K562 (cell line): ENCODE measurements around the gene PRKACG. TPM values are rescaled to one million over a fixed set of nuclear protein-coding genes. Genes with fewer than 3 reads are reported as not detected.
"Not testable (repeated sequence)": the region's sequence is repeated elsewhere in the genome, so short reads cannot be mapped to it uniquely, and the experiment has no call there.

Experiments used
- ATAC-seq: fragments of 200-7000 bp; cut with Tn5 transposase; 3 replicates; pipeline ENCODE4 v1.9.1; 2020; ENCODE audit warnings: moderate library complexity
- BruUV-seq: library from RNA; stranded (reverse); fragments of 400-500 nt; replicated peaks from 2 replicates; lab custom pipeline; 2021; lab: Mats Ljungman, UMichigan
- CTCF ChIA-PET: fragments of 300-600 bp; formaldehyde crosslinking; extraction: SDS; loops from one replicate; lab custom pipeline; 2021; ENCODE audit warnings: low intra/inter-chr PET ratio; lab: Yijun Ruan, JAX
- POLR2A ChIA-PET: fragments of 300-600, 350-650 bp; sonication (Branson Sonifier 250); formaldehyde crosslinking; extraction: SDS; loops from one replicate; lab custom pipeline; 2021; ENCODE audit warnings: antibody characterized with exemption, inconsistent platforms; lab: Yijun Ruan, JAX
- DNase-seq, 4 experiments: peaks; one replicate each; pipeline versions ENCODE4 v3.0.0 to v3.0.0-alpha.2; 2011 to 2018; ENCODE audit warnings: low spot score in 3 of 4, mixed read lengths in 3 of 4; ENCODE audit errors: extremely low read depth in 1 of 4
- FAIRE-seq: peaks from 2 replicates; lab custom pipeline; 2011; peaks lifted over from hg19 to GRCh38; lab: Jason Lieb, UNC
- H2AFZ ChIP-seq: 2 replicates; pipeline ENCODE4 v1.6.0; 2011; ENCODE audit warnings: low read depth, low read length, control low read depth, inconsistent platforms
- H3K27ac ChIP-seq: fragments of 200-600 bp; 3 replicates; pipeline ENCODE4 v1.8.0; 2011; ENCODE audit warnings: low read depth, mild to moderate bottlenecking, control low read depth, inconsistent platforms, low read length, moderate library complexity, mixed read lengths; ENCODE audit errors: extremely low read depth
- H3K27me3 ChIP-seq, 2 experiments: fragments of 300-600 bp in 1 of 2; 2 replicates in 1 of 2; 3 replicates in 1 of 2; pipeline versions ENCODE4 v1.6.0 to v1.8.0; 2011; ENCODE audit warnings: inconsistent platforms in 2 of 2, low read length in 2 of 2, mild to moderate bottlenecking in 1 of 2, mixed read lengths in 1 of 2, moderate library complexity in 1 of 2; ENCODE audit not compliant: control insufficient read depth in 2 of 2, insufficient read depth in 2 of 2
- H3K36me3 ChIP-seq: fragments of 300-600 bp; 3 replicates; pipeline ENCODE4 v1.8.0; 2011; ENCODE audit warnings: mild to moderate bottlenecking, low read length, inconsistent platforms; ENCODE audit not compliant: control insufficient read depth, insufficient read depth
- H3K4me1 ChIP-seq, 2 experiments: fragments of 200-600 bp in 1 of 2; replicated peaks in 1 of 2; 2 replicates in 1 of 2; 3 replicates in 1 of 2; pipeline versions ENCODE4 v1.5.1 to v1.8.0; 2011; ENCODE audit warnings: inconsistent platforms in 2 of 2, low read length in 2 of 2, mild to moderate bottlenecking in 1 of 2, mixed read lengths in 1 of 2, moderate library complexity in 1 of 2; ENCODE audit not compliant: control insufficient read depth in 2 of 2, insufficient read depth in 2 of 2
- H3K4me2 ChIP-seq: 2 replicates; pipeline ENCODE4 v1.6.1; 2011; ENCODE audit warnings: low read length, control low read depth, inconsistent platforms, mixed read lengths; ENCODE audit not compliant: insufficient read depth
- H3K4me3 ChIP-seq: fragments of 200-600 bp; sonication (generic), shearing (Covaris generic); 2 replicates; pipeline ENCODE4 v1.5.1; 2016; ENCODE audit warnings: control low read depth, inconsistent platforms
- H3K79me2 ChIP-seq: fragments of 200-600 bp; 3 replicates; pipeline ENCODE4 v1.8.0; 2011; ENCODE audit warnings: low read length, inconsistent platforms; ENCODE audit not compliant: control insufficient read depth, insufficient read depth
- H3K9ac ChIP-seq, 2 experiments: 2 replicates each; pipeline versions ENCODE4 v1.6.0 to v1.6.1; 2011; ENCODE audit warnings: low read depth in 2 of 2, low read length in 2 of 2, control low read depth in 1 of 2, inconsistent platforms in 1 of 2, mild to moderate bottlenecking in 1 of 2, mixed read lengths in 1 of 2; ENCODE audit not compliant: insufficient read depth in 1 of 2
- H3K9me1 ChIP-seq: one replicate; pipeline ENCODE4 v1.6.0; 2011; ENCODE audit warnings: inconsistent platforms, mild to moderate bottlenecking, low read length, moderate library complexity; ENCODE audit not compliant: control insufficient read depth, insufficient read depth
- H3K9me3 ChIP-seq: replicated peaks from 2 replicates; pipeline ENCODE4 v1.5.1; 2011; ENCODE audit warnings: low read depth, low read length, inconsistent platforms; ENCODE audit not compliant: control insufficient read depth, insufficient read depth
- H4K20me1 ChIP-seq: replicated peaks from 2 replicates; pipeline ENCODE4 v1.6.1; 2011; ENCODE audit warnings: low read length, inconsistent platforms, mixed read lengths; ENCODE audit not compliant: control insufficient read depth, insufficient read depth
- CGGBP1 ChIP-seq: fragments of 250-450 bp; sonication (Bioruptor Pico); IDR thresholded peaks from 2 replicates; pipeline ENCODE4 v1.9.0; 2021; ENCODE audit warnings: mild to moderate bottlenecking
- CSDE1 ChIP-seq, 2 experiments: fragments of 450-650 bp; IDR thresholded peaks; 2 replicates each; pipeline ENCODE4 v1.6.1; 2016; ENCODE audit warnings: mild to moderate bottlenecking in 1 of 2
- E2F6 ChIP-seq, 2 experiments: IDR thresholded peaks; 2 replicates each; pipeline ENCODE4 v1.6.1; 2011; ENCODE audit warnings: borderline replicate concordance in 1 of 2, control low read depth in 1 of 2, low read depth in 1 of 2, low read length in 1 of 2, mild to moderate bottlenecking in 1 of 2, mixed read lengths in 1 of 2, moderate library complexity in 1 of 2; ENCODE audit not compliant: insufficient read depth in 1 of 2, insufficient read length in 1 of 2, poor library complexity in 1 of 2, severe bottlenecking in 1 of 2; ENCODE audit errors: extremely low read depth in 1 of 2
- ETV1 ChIP-seq: fragments of 450-650 bp; conservative IDR thresholded peaks from 2 replicates; pipeline ENCODE4 v1.6.1; 2016; ENCODE audit warnings: missing genetic modification characterization, control low read depth, low read depth, missing compliant biosample characterization
- SAFB ChIP-seq: fragments of 200-400 bp; formaldehyde crosslinking; IDR thresholded peaks from 2 replicates; pipeline ENCODE4 v1.6.1; 2017; ENCODE audit warnings: low read depth, low read length, borderline replicate concordance
- SMARCE1 ChIP-seq: fragments of 450-650 bp; IDR thresholded peaks from 2 replicates; pipeline ENCODE4 v1.7.1; 2016; ENCODE audit warnings: mild to moderate bottlenecking
- TAL1 ChIP-seq: fragments of 450-650 bp; IDR thresholded peaks from 2 replicates; pipeline ENCODE4 v1.6.1; 2016; ENCODE audit warnings: mild to moderate bottlenecking
- ZFX ChIP-seq: sonication (generic); formaldehyde crosslinking; IDR thresholded peaks from 2 replicates; pipeline ENCODE4 v1.8.0; 2022; ENCODE audit warnings: mild to moderate bottlenecking, missing genetic modification reagents, moderate library complexity
- ZNF224 ChIP-seq: sonication (generic); formaldehyde crosslinking; IDR thresholded peaks from 2 replicates; pipeline ENCODE4 v1.8.0; 2022; ENCODE audit warnings: mild to moderate bottlenecking, missing genetic modification reagents
- WGBS: fragments of 100-300 bp; shearing (Covaris generic); methylation state at CpG from one replicate; pipeline ENCODE4 v1.1.6; 2016; ENCODE audit warnings: low coverage, mixed read lengths; ENCODE audit not compliant: insufficient coverage; ENCODE audit errors: missing lambda C conversion rate; 5-methylcytosine and 5-hydroxymethylcytosine counted together
- in situ Hi-C: fragments of 300-500 bp; cut with MboI; formaldehyde crosslinking; loops from 4 replicates; pipeline ENCODE4 v1.15.0; 2018; ENCODE audit warnings: inconsistent platforms, mixed read lengths
- intact Hi-C: fragments of 100-400 bp; cut with micrococcal nuclease; formaldehyde crosslinking; loops from 2 replicates; pipeline ENCODE4 v1.14.2; 2022
- polyA plus RNA-seq, 8 experiments: library from polyadenylated mRNA; depleted of rRNA in 4 of 8; stranded (reverse) in 5 of 8; unstranded in 3 of 8; fragments of >200 nt; fragmentation: Nextera tagmentation in 2 of 8; fragmentation: Illumina TruSeq in 1 of 8; extraction: Ambion mirVana in 2 of 8; extraction: Trizol in 1 of 8; gene quantifications; 2 replicates each; pipeline versions ENCODE4 v1.2.1 to v1.2.3, GENCODE V29; 2011 to 2014; ENCODE audit warnings: inconsistent platforms in 1 of 8, missing spikeins in 1 of 8
- total RNA-seq, 7 experiments: library from RNA; depleted of rRNA in 6 of 7; stranded (reverse); fragments of >200 nt in 6 of 7; fragmentation: Illumina TruSeq in 2 of 7; extraction: Trizol in 2 of 7; gene quantifications; 2 replicates each; pipeline versions ENCODE4 v1.2.1 to v1.2.3, GENCODE V29; 2011 to 2021; ENCODE audit warnings: low replicate concordance in 1 of 7

Gene PRKACG
- total and polyA plus RNA-seq, 9 of the 15 experiments (the other 6 are each of a cell fraction or from before 2014, with no cell fraction given) = not detected

GRCh38 chr9:68991457-68991856 is 22.5 kb downstream of the PRKACG start:
- FAIRE-seq (no peak), ATAC-seq (no peak)
- no peak overlapping the region for H3K9ac ChIP-seq
- intact Hi-C loops = no loop called here
- H4K20me1 ChIP-seq = no peaks in the 10 kb centered on the region
- no peaks in the 10 kb centered on the region for H3K36me3 ChIP-seq
- H3K4me1 ChIP-seq = no peaks in the 10 kb centered on the region; a peak in 1 of 5 replicates
- no peaks in the 10 kb centered on the region for H3K9me3 ChIP-seq
- H3K4me2 ChIP-seq = no peak overlapping the region
- TF ChIP-seq ZFX (no peak), SMARCE1 (no peak), ETV1 (no peak), E2F6 (IDR thresholded peaks at IDR 0.05; ENCODE audit: borderline replicate concordance in 1 of 2, extremely low read depth in 1 of 2, insufficient read depth in 1 of 2, insufficient read length in 1 of 2, low read depth in 1 of 2, low read length in 1 of 2, poor library complexity in 1 of 2, severe bottlenecking in 1 of 2) (no peak), ZNF224 (no peak), TAL1 (no peak), CGGBP1 (CRISPR knock-in tag) (no peak), CSDE1 (IDR thresholded peaks at IDR 0.05) (no peak), SAFB (no peak)
- TF ChIP-seq, all 486 proteins: peak for 0
- in situ Hi-C loops = no loop called here
- WGBS = 81% methylated on average over 7 of the region's 9 CpGs
- Histone ChIP-seq H3K79me2 (no peaks in the 10 kb centered on the region), H3K9me1 (no peaks in the 10 kb centered on the region), H3K4me3 (no peak overlapping the region), H3K27ac (no peak overlapping the region), H3K27me3 (no peaks in the 10 kb centered on the region), H2AFZ (no peak overlapping the region)
- BruUV-seq = no TSS peak
- ChIA-PET CTCF (no interaction called here), POLR2A (no interaction called here)
- no peak for DNase-seq

- CTCF ChIA-PET, DNase-seq, in situ Hi-C loops, FAIRE-seq, ATAC-seq, H3K9me3 ChIP-seq, H4K20me1 ChIP-seq, H3K36me3 ChIP-seq, H3K9me1 ChIP-seq, H3K79me2 ChIP-seq, H3K27me3 ChIP-seq, BruUV-seq, H3K27ac ChIP-seq, H3K4me3 ChIP-seq, H3K9ac ChIP-seq, H3K4me2 ChIP-seq, intact Hi-C loops, H2AFZ ChIP-seq: not testable (repeated sequence)
- POLR2A ChIA-PET = interaction anchor here (0.6 kb wide), 1 partner anchor 96 kb away, joined by 3 read pairs; no protein-coding TSS in a partner anchor
- H3K4me1 ChIP-seq = peaks cover 2 to 21% of the 10 kb centered on the region in 2 experiments; a peak in 3 of 5 replicates
- 86% methylated on average over 5 of the region's 7 CpGs for WGBS
Measured at GRCh38 chr9:68986949-68987348, 27.0 kb downstream of the PRKACG start.
